Renal cortical epithelial cell (primary cell): ENCODE data around the gene DIPK1C. TPM values are rescaled to one million over a fixed set of nuclear protein-coding genes. Genes with fewer than 3 reads are reported as not detected.

Source experiments
- DNase-seq: peaks from one replicate; pipeline ENCODE4 v3.0.0-alpha.2; 2011; ENCODE audit warnings: low read depth
- total RNA-seq: library from RNA; depleted of rRNA; stranded (reverse); fragments of >200 nt; gene quantifications from 2 replicates; pipeline ENCODE4 v1.2.3, GENCODE V29; 2014

DIPK1C gene
- total RNA-seq, 1 donor from 2014 or later: not detected

- no peak for DNase-seq
These were observed 36.6 kb downstream of the DIPK1C start for GRCh38 chr18:74420481-74420880.

GRCh38 chr18:74419761-74420160 is 37.3 kb downstream of the DIPK1C start:
- DNase-seq: peak; percentile 91

- DNase-seq: no peak
These were observed 39.1 kb downstream of the DIPK1C start for GRCh38 chr18:74418023-74418422.

GRCh38 chr18:74416124-74416523 is 41.0 kb downstream of the DIPK1C start:
- DNase-seq: no peak

- no peak for DNase-seq
These were observed 42.1 kb downstream of the DIPK1C start for GRCh38 chr18:74414953-74415515.

GRCh38 chr18:74413836-74414235 is 43.3 kb downstream of the DIPK1C start:
- DNase-seq: no peak

- DNase-seq: no peak
These were observed 44.8 kb downstream of the DIPK1C start for GRCh38 chr18:74412116-74412880.

- no peak for DNase-seq
These were observed 45.6 kb downstream of the DIPK1C start for GRCh38 chr18:74411475-74411874.

- DNase-seq: no peak
These were observed 46.6 kb downstream of the DIPK1C start for GRCh38 chr18:74410441-74410992.

GRCh38 chr18:74407888-74408287 is 49.2 kb downstream of the DIPK1C start:
- DNase-seq: no peak

GRCh38 chr18:74402806-74403433 is 54.2 kb downstream of the DIPK1C start:
- DNase-seq: no peak

GRCh38 chr18:74400813-74401212 is 56.3 kb downstream of the DIPK1C start:
- no peak for DNase-seq

- no peak for DNase-seq
These were observed 57.8 kb downstream of the DIPK1C start for GRCh38 chr18:74399091-74399887.

- DNase-seq: no peak
These were observed 59.5 kb downstream of the DIPK1C start for GRCh38 chr18:74397572-74397971.

- no peak for DNase-seq
These were observed 60.6 kb downstream of the DIPK1C start for GRCh38 chr18:74396171-74397169.

GRCh38 chr18:74395648-74396154 is 61.4 kb downstream of the DIPK1C start:
- DNase-seq: no peak

- DNase-seq: no peak
These were observed 62.1 kb downstream of the DIPK1C start for GRCh38 chr18:74395006-74395405.

GRCh38 chr18:74392323-74392722 is 64.8 kb downstream of the DIPK1C start:
- DNase-seq: no peak

- DNase-seq: no peak
These were observed 66.2 kb downstream of the DIPK1C start for GRCh38 chr18:74390900-74391299.

- DNase-seq: no peak
These were observed 67.1 kb downstream of the DIPK1C start for GRCh38 chr18:74389991-74390390.
